ENCODE measurements around the gene BDNF.

GRCh38 chr11:27722117-27722952 is 22.1 kb upstream of the BDNF start:
- no peak for TF ChIP-seq CTCF (IDR thresholded peaks at IDR 0.05; ENCODE audit: low read depth, low read length)
- TF ChIP-seq EZH2phosphoT487 (IDR thresholded peaks at IDR 0.05; ENCODE audit: low read depth), result no peak
